Cardiac muscle cell (in vitro differentiated cells and primary cell): ENCODE measurements around the gene VPS54. TPM values are rescaled to one million over a fixed set of nuclear protein-coding genes. Genes with fewer than 3 reads are reported as not detected.

Source experiments
- DNase-seq, 2 donors: peaks; one replicate each; pipeline versions ENCODE4 v3.0.0 to v3.0.0-alpha.2; 2010 to 2017; ENCODE audit warnings: low read depth in 1 of 2, low spot score in 1 of 2
- H3K27ac ChIP-seq: fragments of 200-600 bp; sonication (generic); 2 replicates; pipeline ENCODE4 v1.5.1; 2016
- H3K27me3 ChIP-seq: fragments of 200-600 bp; sonication (generic); 2 replicates; pipeline ENCODE4 v1.6.0; 2016; ENCODE audit warnings: control low read depth
- H3K36me3 ChIP-seq: fragments of 200-600 bp; sonication (generic); 2 replicates; pipeline ENCODE4 v1.5.1; 2016; ENCODE audit warnings: control low read depth
- H3K4me1 ChIP-seq: fragments of 200-600 bp; sonication (generic); 2 replicates; pipeline ENCODE4 v1.8.1; 2017; ENCODE audit warnings: low read depth, mild to moderate bottlenecking, mixed run types
- H3K4me3 ChIP-seq: fragments of 200-600 bp; sonication (generic); 2 replicates; pipeline ENCODE4 v1.5.1; 2016; ENCODE audit warnings: mild to moderate bottlenecking
- H3K9me3 ChIP-seq: fragments of 200-600 bp; sonication (generic); 2 replicates; pipeline ENCODE4 v1.5.1; 2017; ENCODE audit warnings: low read depth, mild to moderate bottlenecking, control low read depth
- polyA plus RNA-seq: library from polyadenylated mRNA; unstranded; fragments of >200 nt; fragmentation: Nextera tagmentation; extraction: Ambion mirVana; gene quantifications from 2 replicates; pipeline ENCODE4 v1.2.1, GENCODE V29; 2016
- total RNA-seq: library from RNA; depleted of rRNA; stranded (reverse); fragments of >200 nt; gene quantifications from 2 replicates; pipeline ENCODE4 v1.2.3, GENCODE V29; 2016
- TF ChIP-seq, protein P1 (sequence below): IDR thresholded peaks from 2 replicates; pipeline ENCODE4 v1.5.1; 2012; ENCODE audit warnings: low read depth, mild to moderate bottlenecking, low read length

Gene VPS54
- total and polyA plus RNA-seq, 2 experiments from 2014 or later, result 18.7 to 22.4 TPM

DNA sequence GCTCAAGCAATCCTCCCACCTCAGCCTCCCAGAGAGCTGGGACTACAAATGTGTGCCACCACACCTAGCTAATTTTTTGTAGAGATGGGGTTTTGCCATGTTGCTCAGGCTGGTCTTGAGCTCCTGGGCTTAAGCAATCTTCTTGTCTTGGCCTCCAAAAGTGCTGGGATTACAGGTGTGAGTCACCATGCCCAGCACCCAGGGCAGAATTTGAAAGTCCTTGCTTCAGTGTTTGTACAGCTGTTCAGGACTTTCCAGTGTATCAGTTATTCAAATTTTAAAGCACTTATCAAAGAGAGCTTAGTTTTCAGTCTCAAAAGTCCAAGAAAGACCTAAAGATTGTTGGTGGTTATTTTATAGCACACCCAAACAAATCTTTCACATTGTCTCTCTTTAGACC is 43.6 kb upstream of the VPS54 start:
- no peaks in the 10 kb centered on the region for H3K36me3 ChIP-seq
- peaks cover 2% of the 10 kb centered on the region for H3K27me3 ChIP-seq
- DNase-seq, result peak in 1 of 2 donors; percentile 34
- TF ChIP-seq, protein P1, sequence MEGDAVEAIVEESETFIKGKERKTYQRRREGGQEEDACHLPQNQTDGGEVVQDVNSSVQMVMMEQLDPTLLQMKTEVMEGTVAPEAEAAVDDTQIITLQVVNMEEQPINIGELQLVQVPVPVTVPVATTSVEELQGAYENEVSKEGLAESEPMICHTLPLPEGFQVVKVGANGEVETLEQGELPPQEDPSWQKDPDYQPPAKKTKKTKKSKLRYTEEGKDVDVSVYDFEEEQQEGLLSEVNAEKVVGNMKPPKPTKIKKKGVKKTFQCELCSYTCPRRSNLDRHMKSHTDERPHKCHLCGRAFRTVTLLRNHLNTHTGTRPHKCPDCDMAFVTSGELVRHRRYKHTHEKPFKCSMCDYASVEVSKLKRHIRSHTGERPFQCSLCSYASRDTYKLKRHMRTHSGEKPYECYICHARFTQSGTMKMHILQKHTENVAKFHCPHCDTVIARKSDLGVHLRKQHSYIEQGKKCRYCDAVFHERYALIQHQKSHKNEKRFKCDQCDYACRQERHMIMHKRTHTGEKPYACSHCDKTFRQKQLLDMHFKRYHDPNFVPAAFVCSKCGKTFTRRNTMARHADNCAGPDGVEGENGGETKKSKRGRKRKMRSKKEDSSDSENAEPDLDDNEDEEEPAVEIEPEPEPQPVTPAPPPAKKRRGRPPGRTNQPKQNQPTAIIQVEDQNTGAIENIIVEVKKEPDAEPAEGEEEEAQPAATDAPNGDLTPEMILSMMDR, result no peak
- no peaks in the 10 kb centered on the region for H3K4me1 ChIP-seq
- H3K27ac ChIP-seq, result no peak overlapping the region
- no peak overlapping the region for H3K4me3 ChIP-seq
- no peaks in the 10 kb centered on the region for H3K9me3 ChIP-seq

DNA sequence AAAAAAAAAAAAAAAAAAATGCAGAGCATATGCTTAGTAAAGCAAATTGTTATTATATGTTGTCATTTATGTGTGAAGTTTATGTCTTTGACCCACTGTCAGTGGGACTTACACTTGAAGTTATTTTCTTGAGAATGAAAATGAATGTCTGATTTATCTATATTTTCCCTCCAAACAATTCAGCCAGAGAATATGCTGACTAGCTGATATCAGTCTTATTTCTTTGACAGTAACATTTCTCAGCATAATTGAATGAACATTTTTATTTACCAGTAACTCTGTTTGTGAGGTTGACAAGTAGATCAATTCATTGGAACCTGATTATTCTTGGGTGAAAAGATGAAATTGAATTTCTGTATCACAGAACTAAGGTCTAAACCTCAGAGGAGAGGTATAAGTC is 40.0 kb upstream of the VPS54 start:
- no peak for DNase-seq
- Histone ChIP-seq H3K4me3 (no peak overlapping the region), H3K36me3 (no peaks in the 10 kb centered on the region), H3K4me1 (no peaks in the 10 kb centered on the region), H3K9me3 (no peaks in the 10 kb centered on the region), H3K27ac (no peak overlapping the region), H3K27me3 (peaks cover 2% of the 10 kb centered on the region)
- TF ChIP-seq, protein P1, result no peak

DNA sequence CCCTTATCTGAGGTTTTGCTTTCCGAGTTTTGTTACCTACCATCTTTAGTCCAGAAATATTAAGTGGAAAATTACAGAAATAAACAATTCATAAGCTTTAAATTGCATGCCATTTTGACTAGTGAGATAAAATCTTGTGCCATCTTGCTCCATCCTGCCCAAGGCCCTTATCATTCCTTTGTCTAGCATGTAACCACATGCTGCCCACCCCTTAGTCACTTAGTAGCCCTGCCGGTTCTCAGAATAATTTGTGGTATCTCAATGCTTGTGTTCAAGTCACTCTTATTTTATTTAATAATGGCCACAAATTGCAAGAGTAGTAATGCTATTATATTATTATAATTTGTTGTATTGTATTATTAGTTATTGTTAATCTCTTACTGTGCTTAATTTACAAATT is 36.8 kb upstream of the VPS54 start:
- no peak overlapping the region for H3K4me3 ChIP-seq
- no peak overlapping the region for H3K27ac ChIP-seq
- no peaks in the 10 kb centered on the region for H3K36me3 ChIP-seq
- peaks cover 2% of the 10 kb centered on the region for H3K27me3 ChIP-seq
- H3K4me1 ChIP-seq, result no peaks in the 10 kb centered on the region
- DNase-seq, result no peak
- TF ChIP-seq, protein P1, result no peak
- no peaks in the 10 kb centered on the region for H3K9me3 ChIP-seq

DNA sequence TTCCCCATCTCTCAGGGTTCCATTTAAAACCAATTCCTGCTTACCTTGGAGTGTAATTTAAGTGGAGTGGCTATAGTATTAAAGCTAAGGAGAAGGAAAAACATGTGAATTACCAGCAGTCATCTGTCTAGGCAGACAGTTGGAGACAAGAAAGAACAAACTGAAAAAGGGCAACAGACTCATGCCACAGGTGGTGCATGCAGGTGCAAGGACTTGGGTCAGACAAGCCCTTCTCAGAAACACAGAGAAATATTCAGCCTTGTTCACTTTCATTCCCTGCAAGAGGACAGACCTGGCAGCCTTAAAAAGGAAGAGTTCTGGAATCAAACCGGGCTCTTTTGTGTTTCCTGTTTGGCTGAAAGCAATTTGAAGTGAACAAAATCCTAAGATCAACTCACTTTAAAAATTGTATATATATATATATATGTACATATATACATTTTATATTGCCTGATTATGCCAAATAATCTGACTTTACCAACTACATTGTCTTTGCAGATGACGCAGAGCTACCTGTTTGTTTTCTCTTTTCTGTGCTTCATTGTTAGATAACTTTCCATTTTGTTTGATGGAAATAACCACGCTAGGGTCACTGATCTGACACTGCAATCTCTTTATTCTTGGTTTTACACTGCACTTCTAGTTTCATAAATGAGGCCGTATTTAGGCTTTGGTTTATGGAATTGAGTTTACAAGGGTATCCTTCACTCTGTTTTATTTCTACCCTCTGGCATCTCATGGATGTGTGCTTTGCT is 35.1 kb upstream of the VPS54 start:
- peaks cover 1% of the 10 kb centered on the region for H3K27me3 ChIP-seq
- no peaks in the 10 kb centered on the region for H3K9me3 ChIP-seq
- TF ChIP-seq, protein P1, result no peak

DNA sequence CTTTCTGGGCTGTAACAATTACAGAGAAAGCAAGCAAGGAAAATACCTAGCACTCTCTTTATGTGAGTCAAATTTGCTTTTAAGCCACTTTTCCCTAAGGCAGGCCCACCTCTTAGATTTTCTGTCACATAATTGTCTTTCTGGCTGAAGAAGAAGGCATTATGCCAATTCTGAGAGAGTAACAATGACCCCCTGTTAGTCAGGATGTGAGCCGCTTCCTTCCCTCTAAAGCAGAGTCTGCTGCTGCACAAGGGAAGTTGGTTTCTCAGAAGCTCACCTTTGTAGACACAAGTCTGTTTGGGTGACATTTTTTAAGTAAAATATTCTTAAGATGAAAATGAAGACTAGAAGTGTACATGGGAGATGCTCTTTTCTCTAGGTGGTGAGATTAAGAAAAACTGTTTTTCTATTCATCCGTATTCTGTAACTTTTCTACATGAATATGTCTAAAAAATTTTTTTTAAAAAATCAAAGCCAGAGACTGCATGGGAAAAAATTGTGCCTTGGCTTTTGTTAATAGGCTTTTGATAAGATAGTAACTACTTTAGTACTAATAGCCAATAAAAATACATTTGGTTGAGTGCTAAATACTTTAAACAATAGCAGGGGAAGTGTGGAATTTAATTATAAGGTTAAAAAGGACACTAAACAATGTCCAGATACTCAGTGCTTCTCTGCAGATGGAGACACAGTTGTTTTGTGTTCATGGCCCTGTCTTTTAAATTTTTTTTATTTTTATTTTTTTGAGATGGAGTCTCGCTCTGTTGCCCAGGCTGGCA is 33.4 kb upstream of the VPS54 start:
- H3K27ac ChIP-seq, result no peak overlapping the region
- no peaks in the 10 kb centered on the region for H3K4me1 ChIP-seq
- no peaks in the 10 kb centered on the region for H3K9me3 ChIP-seq
- H3K4me3 ChIP-seq, result no peak overlapping the region
- H3K36me3 ChIP-seq, result no peaks in the 10 kb centered on the region
- DNase-seq, result peak in 1 of 2 donors; percentile 38
- TF ChIP-seq, protein P1, result no peak
- H3K27me3 ChIP-seq, result no peaks in the 10 kb centered on the region

More for the DNA sequence above, 35.1 kb upstream of the VPS54 start:
- H3K4me1 ChIP-seq, result no peaks in the 10 kb centered on the region
- no peaks in the 10 kb centered on the region for H3K36me3 ChIP-seq
- H3K27ac ChIP-seq, result no peak overlapping the region
- no peak for DNase-seq
- no peak overlapping the region for H3K4me3 ChIP-seq
